Measurements from ENCODE around the gene AARS2.
"Not testable (repeated sequence)": the region's sequence is repeated elsewhere in the genome, so short reads cannot be mapped to it uniquely, and the experiment has no call there.

AARS2 gene

GRCh38 chr6:44312901-44313788 lies at the start of gene AARS2:
Gene AARS2 (minus strand): TSS chr6:44313347. CDS start chr6:44313323, 24 bp downstream.
- DNase-seq (ENCODE audit: low read depth) = peak; percentile 66

- DNase-seq (ENCODE audit: low read depth) = no peak
Measured at GRCh38 chr6:44361947-44362346, 48.8 kb upstream of the AARS2 start.

GRCh38 chr6:44359973-44360372 lies 46.8 kb upstream of the AARS2 start:
- no peak for DNase-seq (ENCODE audit: low read depth)

- DNase-seq (ENCODE audit: low read depth) = no peak
Measured at GRCh38 chr6:44356487-44356886, 43.3 kb upstream of the AARS2 start.

GRCh38 chr6:44355640-44356039 lies 42.5 kb upstream of the AARS2 start:
- DNase-seq (ENCODE audit: low read depth) = no peak

GRCh38 chr6:44353336-44353735 lies 40.2 kb upstream of the AARS2 start:
- no peak for DNase-seq (ENCODE audit: low read depth)

- no peak for DNase-seq (ENCODE audit: low read depth)
Measured at GRCh38 chr6:44352259-44352658, 39.1 kb upstream of the AARS2 start.

- DNase-seq (ENCODE audit: low read depth) = not testable (repeated sequence)
Measured at GRCh38 chr6:44350650-44350994, 37.5 kb upstream of the AARS2 start.

GRCh38 chr6:44349904-44350649 lies 36.9 kb upstream of the AARS2 start:
- DNase-seq (ENCODE audit: low read depth) = no peak

- not testable (repeated sequence) for DNase-seq (ENCODE audit: low read depth)
Measured at GRCh38 chr6:44346818-44347217, 33.7 kb upstream of the AARS2 start.

GRCh38 chr6:44342489-44342888 lies 29.3 kb upstream of the AARS2 start, which contains the start of gene SPATS1:
Gene SPATS1 (plus strand): TSS chr6:44342650. CDS start chr6:44343096, 446 bp downstream.
- DNase-seq (ENCODE audit: low read depth) = no peak

- no peak for DNase-seq (ENCODE audit: low read depth)
Measured at GRCh38 chr6:44342052-44342451, 28.9 kb upstream of the AARS2 start.

- DNase-seq (ENCODE audit: low read depth) = no peak
Measured at GRCh38 chr6:44341095-44341890, 28.1 kb upstream of the AARS2 start.

- no peak for DNase-seq (ENCODE audit: low read depth)
Measured at GRCh38 chr6:44339763-44340625, 26.8 kb upstream of the AARS2 start.

GRCh38 chr6:44339301-44339700 lies 26.2 kb upstream of the AARS2 start:
- no peak for DNase-seq (ENCODE audit: low read depth)

GRCh38 chr6:44338228-44339122 lies 25.3 kb upstream of the AARS2 start:
- DNase-seq (ENCODE audit: low read depth) = no peak

- DNase-seq (ENCODE audit: low read depth) = no peak
Measured at GRCh38 chr6:44335631-44336030, 22.5 kb upstream of the AARS2 start.

GRCh38 chr6:44333942-44334341 lies 20.8 kb upstream of the AARS2 start:
- no peak for DNase-seq (ENCODE audit: low read depth)

- no peak for DNase-seq (ENCODE audit: low read depth)
Measured at GRCh38 chr6:44333273-44333919, 20.2 kb upstream of the AARS2 start.

- no peak for DNase-seq (ENCODE audit: low read depth)
Measured at GRCh38 chr6:44332585-44332984, 19.4 kb upstream of the AARS2 start.

Data from GM04504 (cell line).